Karpas-422 (cell line): Measurements from ENCODE around the gene SPTBN1. TPM values are rescaled to one million over a fixed set of nuclear protein-coding genes. Genes with fewer than 3 reads are reported as not detected.

Experiments used
- DNase-seq: peaks from one replicate; pipeline ENCODE4 v3.0.0-alpha.2; 2015
- H2AFZ ChIP-seq: fragments of 200-600 bp; sonication (generic); 2 replicates; pipeline ENCODE4 v1.6.1; 2014; ENCODE audit warnings: antibody characterized with exemption, low read length, mixed read lengths
- H3K27ac ChIP-seq: fragments of 200-600 bp; sonication (generic); 2 replicates; pipeline ENCODE4 v1.5.1; 2014; ENCODE audit warnings: mild to moderate bottlenecking, low read length, moderate library complexity
- H3K27me3 ChIP-seq: fragments of 200-600 bp; sonication (generic); 2 replicates; pipeline ENCODE4 v1.6.1; 2014; ENCODE audit warnings: low read length, mixed read lengths
- H3K36me3 ChIP-seq: fragments of 200-600 bp; sonication (generic); 2 replicates; pipeline ENCODE4 v1.6.1; 2014; ENCODE audit warnings: low read length, mixed read lengths; ENCODE audit not compliant: insufficient read depth
- H3K4me1 ChIP-seq: fragments of 200-600 bp; sonication (generic); 2 replicates; pipeline ENCODE4 v1.6.1; 2014; ENCODE audit warnings: mild to moderate bottlenecking, low read length, mixed read lengths
- H3K4me2 ChIP-seq: fragments of 200-600 bp; sonication (generic); 2 replicates; pipeline ENCODE4 v1.6.1; 2014; ENCODE audit warnings: low read length, low read depth, mild to moderate bottlenecking; ENCODE audit not compliant: poor library complexity, severe bottlenecking
- H3K4me3 ChIP-seq: fragments of 200-600 bp; sonication (generic); 2 replicates; pipeline ENCODE4 v1.5.1; 2014; ENCODE audit warnings: mild to moderate bottlenecking, antibody characterized with exemption, low read length, mixed read lengths
- H3K79me2 ChIP-seq: fragments of 200-600 bp; sonication (generic); 2 replicates; pipeline ENCODE4 v1.6.1; 2014; ENCODE audit warnings: mild to moderate bottlenecking, low read length, mixed read lengths
- H3K9ac ChIP-seq: fragments of 200-600 bp; sonication (generic); 2 replicates; pipeline ENCODE4 v1.6.0; 2014; ENCODE audit warnings: low read length
- H3K9me2 ChIP-seq: fragments of 200-600 bp; sonication (generic), shearing (Covaris generic); replicated peaks from 2 replicates; pipeline ENCODE4 v1.6.0; 2014; ENCODE audit warnings: mild to moderate bottlenecking, low read length, moderate library complexity; ENCODE audit not compliant: insufficient read depth
- H3K9me3 ChIP-seq: fragments of 300-700, 200-600 bp; sonication (generic); 2 replicates; pipeline ENCODE4 v1.6.1; 2014; ENCODE audit warnings: low read length, mixed read lengths
- H4K20me1 ChIP-seq: fragments of 200-600 bp; sonication (generic); 2 replicates; pipeline ENCODE4 v1.6.1; 2014; ENCODE audit warnings: mild to moderate bottlenecking, antibody characterized with exemption, low read length, low read depth; ENCODE audit not compliant: insufficient read depth
- total RNA-seq: library from RNA; depleted of rRNA; stranded (reverse); fragments of >200 nt; shearing (Covaris generic); gene quantifications from 2 replicates; pipeline ENCODE4 v1.2.3, GENCODE V29; 2014; ENCODE audit warnings: low replicate concordance

SPTBN1 gene
- total RNA-seq, 1 experiment from 2014 or later: 6.2 TPM

DNA sequence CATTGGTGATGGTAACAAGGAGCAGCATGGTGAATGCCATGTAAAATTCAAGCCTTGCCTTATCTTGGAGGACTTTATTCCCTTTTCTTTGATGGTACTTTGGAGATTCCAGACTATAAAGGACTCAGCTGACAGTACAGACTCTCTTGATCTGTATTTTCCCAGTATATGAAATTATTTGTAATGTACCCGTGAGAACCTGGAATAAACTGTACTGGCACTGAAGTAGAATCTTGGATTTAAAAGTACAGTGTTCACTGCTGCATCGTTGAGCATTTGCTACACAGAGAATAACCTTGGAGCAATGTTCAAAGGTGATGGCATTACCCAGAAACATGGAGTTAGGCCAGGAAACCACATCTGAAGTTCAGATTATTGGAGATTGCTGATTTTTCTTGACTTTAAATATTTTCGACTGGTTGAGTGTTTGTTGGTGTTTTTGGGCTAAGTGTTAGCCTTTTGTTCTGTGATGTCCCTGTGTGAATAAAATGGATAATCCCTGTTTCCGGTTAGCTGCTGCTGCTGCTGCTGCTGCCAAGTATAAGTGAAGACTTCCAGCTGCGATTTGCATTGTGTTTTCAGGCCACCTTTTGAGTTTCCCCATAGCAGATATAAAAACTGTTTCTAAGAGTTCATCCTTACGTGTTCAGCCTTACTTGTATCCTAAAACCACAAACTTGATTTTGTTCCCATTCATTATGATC lies 122.0 kb downstream of the SPTBN1 start:
- no peaks in the 10 kb centered on the region for H3K79me2 ChIP-seq
- H3K4me3 ChIP-seq: no peak overlapping the region
- no peak for DNase-seq
- no peaks in the 10 kb centered on the region for H3K9me3 ChIP-seq
- no peaks in the 10 kb centered on the region; the same call in 1 of the 2 replicates for H4K20me1 ChIP-seq
- no peak overlapping the region for H3K4me2 ChIP-seq
- H3K36me3 ChIP-seq: no peaks in the 10 kb centered on the region
- no peak overlapping the region for H3K27ac ChIP-seq
- H2AFZ ChIP-seq: no peak overlapping the region
- H3K4me1 ChIP-seq: peaks cover 45% of the 10 kb centered on the region
- H3K27me3 ChIP-seq: no peaks in the 10 kb centered on the region
- H3K9ac ChIP-seq: no peak overlapping the region
- no peaks in the 10 kb centered on the region for H3K9me2 ChIP-seq

- Histone ChIP-seq H3K36me3 (no peaks in the 10 kb centered on the region), H3K9ac (no peak overlapping the region), H3K27me3 (no peaks in the 10 kb centered on the region), H3K79me2 (no peaks in the 10 kb centered on the region), H3K27ac (no peak overlapping the region), H3K4me3 (no peak overlapping the region), H3K9me2 (no peaks in the 10 kb centered on the region), H3K4me1 (peaks cover 50% of the 10 kb centered on the region), H4K20me1 (no peaks in the 10 kb centered on the region; the same call in 1 of the 2 replicates), H3K4me2 (no peak overlapping the region), H2AFZ (no peak overlapping the region), H3K9me3 (no peaks in the 10 kb centered on the region)
- DNase-seq: no peak
These were observed 122.5 kb downstream of the SPTBN1 start for GRCh38 chr2:54578648-54579045.

DNA sequence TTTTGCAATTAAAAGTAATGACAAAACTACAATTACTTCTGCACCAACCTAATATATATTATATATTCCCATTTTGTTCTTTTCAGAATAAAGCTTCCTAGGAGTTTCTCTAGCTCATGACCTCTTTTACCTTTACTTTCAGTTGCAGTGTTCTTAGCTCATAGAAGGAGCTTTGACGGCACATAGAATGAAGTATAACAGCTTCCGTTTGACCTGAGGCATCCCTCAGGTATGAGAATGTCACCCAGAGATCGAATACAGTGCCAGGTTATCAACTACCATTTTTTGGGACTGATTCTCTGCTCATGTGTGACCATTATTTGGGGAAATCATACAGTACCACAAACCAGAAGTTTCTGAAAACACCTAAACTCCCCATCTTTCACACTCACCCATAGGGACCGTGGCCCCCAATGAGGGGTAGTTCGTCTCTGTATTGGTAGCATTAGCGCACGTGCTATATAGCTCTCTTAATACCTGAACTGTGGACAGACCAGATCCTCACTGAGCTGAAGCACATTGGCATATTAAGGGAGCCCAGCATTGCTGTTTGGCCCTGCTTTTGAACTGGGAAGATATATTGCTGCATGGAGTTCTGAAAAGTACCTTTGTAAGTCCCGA lies 123.0 kb downstream of the SPTBN1 start:
- Histone ChIP-seq H3K79me2 (no peaks in the 10 kb centered on the region), H3K9me3 (no peaks in the 10 kb centered on the region), H3K9me2 (no peaks in the 10 kb centered on the region), H3K4me2 (peak overlapping the region; percentile 31), H2AFZ (no peak overlapping the region), H3K9ac (no peak overlapping the region), H3K36me3 (no peaks in the 10 kb centered on the region), H3K4me3 (no peak overlapping the region), H3K27me3 (no peaks in the 10 kb centered on the region), H3K27ac (no peak overlapping the region), H4K20me1 (no peaks in the 10 kb centered on the region; the same call in 1 of the 2 replicates), H3K4me1 (peaks cover 55% of the 10 kb centered on the region)
- DNase-seq: no peak

GRCh38 chr2:54579682-54580620 lies 123.8 kb downstream of the SPTBN1 start:
- H4K20me1 ChIP-seq: no peaks in the 10 kb centered on the region; the same call in 1 of the 2 replicates
- H3K9me2 ChIP-seq: no peaks in the 10 kb centered on the region
- peaks cover 58% of the 10 kb centered on the region for H3K4me1 ChIP-seq
- H3K36me3 ChIP-seq: no peaks in the 10 kb centered on the region
- H3K9ac ChIP-seq: no peak overlapping the region
- H3K79me2 ChIP-seq: no peaks in the 10 kb centered on the region
- H3K27me3 ChIP-seq: no peaks in the 10 kb centered on the region
- H3K9me3 ChIP-seq: no peaks in the 10 kb centered on the region
- 0 out of 2 replicates have a peak overlapping the region, but pooled peaks have one; percentile 37 for H3K27ac ChIP-seq
- H3K4me3 ChIP-seq: peak overlapping the region; percentile 0; the same call in 1 of the 2 replicates
- peak overlapping the region; percentile 31 for H3K4me2 ChIP-seq
- peak; percentile 61 for DNase-seq
- 0 out of 2 replicates have a peak overlapping the region, but pooled peaks have one; percentile 30 for H2AFZ ChIP-seq

- Histone ChIP-seq H4K20me1 (no peaks in the 10 kb centered on the region; the same call in 1 of the 2 replicates), H3K9ac (no peak overlapping the region), H3K4me2 (peak overlapping the region; percentile 72)
These were observed 125.4 kb downstream of the SPTBN1 start for GRCh38 chr2:54581326-54582039.

GRCh38 chr2:54582987-54583386 lies 126.9 kb downstream of the SPTBN1 start:
- H3K4me1 ChIP-seq: peaks cover 58% of the 10 kb centered on the region
- H2AFZ ChIP-seq: no peak overlapping the region
- H3K9me3 ChIP-seq: no peaks in the 10 kb centered on the region
- H3K4me3 ChIP-seq: peak overlapping the region; percentile 46
- H3K9me2 ChIP-seq: no peaks in the 10 kb centered on the region
- no peaks in the 10 kb centered on the region for H3K79me2 ChIP-seq
- H3K27me3 ChIP-seq: no peaks in the 10 kb centered on the region
- H4K20me1 ChIP-seq: no peaks in the 10 kb centered on the region; the same call in 1 of the 2 replicates
- H3K9ac ChIP-seq: no peak overlapping the region
- H3K27ac ChIP-seq: no peak overlapping the region
- DNase-seq: no peak
- peak overlapping the region; percentile 72 for H3K4me2 ChIP-seq
- no peaks in the 10 kb centered on the region for H3K36me3 ChIP-seq

More at GRCh38 chr2:54581326-54582039, 125.4 kb downstream of the SPTBN1 start:
- H3K79me2 ChIP-seq: no peaks in the 10 kb centered on the region
- peaks cover 58% of the 10 kb centered on the region for H3K4me1 ChIP-seq
- H3K9me2 ChIP-seq: no peaks in the 10 kb centered on the region
- peak overlapping the region; percentile 83 for H3K27ac ChIP-seq
- no peak overlapping the region for H2AFZ ChIP-seq
- DNase-seq: peak; percentile 92
- no peaks in the 10 kb centered on the region for H3K27me3 ChIP-seq
- peak overlapping the region; percentile 46 for H3K4me3 ChIP-seq
- no peaks in the 10 kb centered on the region for H3K9me3 ChIP-seq
- H3K36me3 ChIP-seq: no peaks in the 10 kb centered on the region

DNA sequence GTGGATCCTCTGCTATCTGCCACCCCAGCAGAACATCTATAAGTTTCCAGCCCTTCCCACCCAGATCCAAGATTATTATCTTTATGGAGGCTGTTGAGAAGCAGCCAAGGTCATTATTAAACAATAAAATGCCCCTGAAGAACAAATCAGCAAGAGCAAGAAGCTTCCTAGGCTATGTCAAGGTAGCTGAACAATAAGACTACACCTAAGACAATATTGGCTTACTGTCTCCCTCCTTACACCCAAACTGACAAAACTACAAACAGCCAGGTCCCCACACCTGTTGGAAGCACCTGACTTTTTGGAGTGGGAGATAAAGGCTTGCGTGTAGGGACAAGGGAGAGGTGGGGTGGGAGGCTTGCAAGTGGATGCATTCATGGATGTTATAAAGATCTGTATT lies 128.5 kb downstream of the SPTBN1 start:
- Histone ChIP-seq H3K4me1 (peaks cover 51% of the 10 kb centered on the region), H3K9me3 (no peaks in the 10 kb centered on the region), H3K4me2 (no peak overlapping the region), H4K20me1 (no peaks in the 10 kb centered on the region; the same call in 1 of the 2 replicates), H3K9me2 (no peaks in the 10 kb centered on the region), H3K79me2 (no peaks in the 10 kb centered on the region), H3K9ac (no peak overlapping the region), H2AFZ (no peak overlapping the region), H3K27ac (no peak overlapping the region), H3K36me3 (no peaks in the 10 kb centered on the region), H3K4me3 (no peak overlapping the region), H3K27me3 (no peaks in the 10 kb centered on the region)
- no peak for DNase-seq
